SK-N-SH (cell line): ENCODE data around the gene MGAT4A. TPM values are rescaled to one million over a fixed set of nuclear protein-coding genes. Genes with fewer than 3 reads are reported as not detected.
A peak's percentile ranks its signal among the peaks of the same experiment; 100 is the strongest.

Experiments used
- CTCF ChIA-PET: fragments of 300-600, 350-600 bp; formaldehyde crosslinking; extraction: SDS; loops from one replicate; lab custom pipeline; 2021; lab: Yijun Ruan, JAX
- POLR2A ChIA-PET: fragments of 350-600 bp; sonication (Branson Sonifier 250); formaldehyde crosslinking; extraction: SDS; loops from one replicate; lab custom pipeline; 2020; ENCODE audit warnings: antibody characterized with exemption, inconsistent platforms; lab: Yijun Ruan, JAX
- DNase-seq: peaks from one replicate; pipeline ENCODE4 v3.0.0; 2012
- H2AFZ ChIP-seq: fragments of 200-600 bp; sonication (generic); 2 replicates; pipeline ENCODE4 v1.8.1; 2016; ENCODE audit warnings: antibody characterized with exemption, mild to moderate bottlenecking, low read depth
- H3F3A ChIP-seq: fragments of 200-600 bp; sonication (generic); replicated peaks from 2 replicates; pipeline ENCODE3; 2016; ENCODE audit warnings: antibody characterized with exemption, mild to moderate bottlenecking; ENCODE audit not compliant: insufficient read depth
- H3K27ac ChIP-seq, 2 experiments: fragments of 200-500 bp in 1 of 2; fragments of 200-600 bp in 1 of 2; sonication (Bioruptor generic) in 1 of 2; sonication (generic), shearing (Covaris generic) in 1 of 2; 2 replicates each; pipeline versions ENCODE4 v1.5.1 to v1.6.1; 2014 to 2016; ENCODE audit warnings: low read depth in 2 of 2, inconsistent platforms in 1 of 2, low read length in 1 of 2, mild to moderate bottlenecking in 1 of 2, mixed read lengths in 1 of 2
- H3K27me3 ChIP-seq: fragments of 200-600 bp; sonication (generic), shearing (Covaris generic); 2 replicates; pipeline ENCODE4 v1.6.1; 2016; ENCODE audit warnings: mixed run types; ENCODE audit not compliant: insufficient read depth
- H3K36me3 ChIP-seq, 2 experiments: fragments of 200-500 bp in 1 of 2; fragments of 200-600 bp in 1 of 2; sonication (Bioruptor generic) in 1 of 2; sonication (generic) in 1 of 2; replicated peaks in 1 of 2; 2 replicates each; pipeline versions ENCODE3 to v1.5.1; 2014 to 2016; ENCODE audit warnings: low read length in 1 of 2, mild to moderate bottlenecking in 1 of 2; ENCODE audit not compliant: insufficient read depth in 2 of 2, control insufficient read depth in 1 of 2
- H3K4me1 ChIP-seq, 2 experiments: fragments of 200-500 bp in 1 of 2; fragments of 200-600 bp in 1 of 2; sonication (Bioruptor generic) in 1 of 2; sonication (generic), shearing (Covaris generic) in 1 of 2; 2 replicates each; pipeline versions ENCODE4 v1.5.1 to v1.6.1; 2014 to 2016; ENCODE audit warnings: low read depth in 1 of 2, low read length in 1 of 2, mixed run types in 1 of 2; ENCODE audit not compliant: insufficient read depth in 2 of 2, control insufficient read depth in 1 of 2
- H3K4me2 ChIP-seq: fragments of 200-600 bp; sonication (generic), shearing (Covaris generic); 2 replicates; pipeline ENCODE4 v1.6.1; 2017; ENCODE audit warnings: mixed run types
- H3K4me3 ChIP-seq, 2 experiments: fragments of 200-500 bp in 1 of 2; fragments of 200-600 bp in 1 of 2; sonication (Bioruptor generic) in 1 of 2; sonication (generic), shearing (Covaris generic) in 1 of 2; 2 replicates each; pipeline versions ENCODE4 v1.5.1 to v1.8.1; 2014 to 2016; ENCODE audit warnings: low read depth in 2 of 2, inconsistent platforms in 1 of 2, low read length in 1 of 2, mild to moderate bottlenecking in 1 of 2, mixed read lengths in 1 of 2, moderate library complexity in 1 of 2
- H3K79me2 ChIP-seq: fragments of 200-600 bp; sonication (generic); 2 replicates; pipeline ENCODE4 v1.8.1; 2017; ENCODE audit warnings: mild to moderate bottlenecking; ENCODE audit not compliant: insufficient read depth
- H3K9ac ChIP-seq: fragments of 200-600 bp; sonication (generic); 2 replicates; pipeline ENCODE4 v1.6.1; 2017; ENCODE audit warnings: mixed run types
- H3K9me2 ChIP-seq: fragments of 200-600 bp; sonication (generic); 2 replicates; pipeline ENCODE4 v1.6.1; 2017; ENCODE audit warnings: mixed run types
- H3K9me3 ChIP-seq: fragments of 200-600 bp; sonication (generic); 2 replicates; pipeline ENCODE4 v1.6.1; 2017; ENCODE audit warnings: mixed run types, mild to moderate bottlenecking, moderate library complexity
- H4K20me1 ChIP-seq: fragments of 200-600 bp; sonication (generic); 2 replicates; pipeline ENCODE4 v1.6.1; 2017; ENCODE audit warnings: mild to moderate bottlenecking, mixed run types; ENCODE audit not compliant: insufficient read depth
- CHD2 ChIP-seq: fragments of 150-350 bp; IDR thresholded peaks from 2 replicates; pipeline ENCODE4 v1.6.1; 2018; ENCODE audit warnings: low read length; ENCODE audit not compliant: partially characterized antibody
- ELF1 ChIP-seq: IDR thresholded peaks from 2 replicates; pipeline ENCODE4 v1.4.0; 2012
- EP300 ChIP-seq, 2 experiments: IDR thresholded peaks; 2 replicates each; pipeline versions ENCODE4 v1.4.0 to v1.6.1; 2012; ENCODE audit warnings: borderline replicate concordance in 1 of 2, low read depth in 1 of 2, low read length in 1 of 2
- EZH2phosphoT487 ChIP-seq: fragments of 200-600 bp; sonication (generic); IDR thresholded peaks from 2 replicates; pipeline ENCODE4 v1.6.1; 2017; ENCODE audit warnings: low read depth, mixed run types, mild to moderate bottlenecking, antibody characterized with exemption, moderate library complexity, borderline replicate concordance
- FOSL2 ChIP-seq: IDR thresholded peaks from 2 replicates; pipeline ENCODE4 v1.4.0; 2012; ENCODE audit warnings: low read depth, mild to moderate bottlenecking, moderate library complexity, borderline replicate concordance
- FOXJ3 ChIP-seq: sonication (generic); formaldehyde crosslinking; IDR thresholded peaks from 2 replicates; pipeline ENCODE4 v1.5.1; 2020; ENCODE audit warnings: mild to moderate bottlenecking, missing genetic modification reagents
- FOXM1 ChIP-seq: IDR thresholded peaks from 2 replicates; pipeline ENCODE4 v1.4.0; 2012; ENCODE audit warnings: low read depth, mild to moderate bottlenecking
- GATA2 ChIP-seq: sonication (generic); formaldehyde crosslinking; IDR thresholded peaks from 2 replicates; pipeline ENCODE4 v1.5.0; 2020; ENCODE audit warnings: mild to moderate bottlenecking, missing genetic modification reagents
- MEF2A ChIP-seq: IDR thresholded peaks from 2 replicates; pipeline ENCODE4 v1.4.0; 2012; ENCODE audit warnings: low read depth, borderline replicate concordance
- MXI1 ChIP-seq: IDR thresholded peaks from 2 replicates; pipeline ENCODE4 v1.6.1; 2012; ENCODE audit warnings: mild to moderate bottlenecking, low read depth, low read length, improper control_type of control experiment
- NRF1 ChIP-seq: IDR thresholded peaks from 2 replicates; pipeline ENCODE4 v1.6.1; 2012; ENCODE audit warnings: low read depth, mild to moderate bottlenecking, low read length
- PBX3 ChIP-seq: IDR thresholded peaks from 2 replicates; pipeline ENCODE4; 2012
- POLR2AphosphoS5 ChIP-seq: IDR thresholded peaks from 2 replicates; pipeline ENCODE4 v1.6.1; 2012; ENCODE audit warnings: low read depth, low read length
- RAD21 ChIP-seq: IDR thresholded peaks from 2 replicates; pipeline ENCODE4 v1.6.1; 2012; ENCODE audit warnings: mild to moderate bottlenecking, low read length
- RCOR1 ChIP-seq: fragments of 150-350 bp; IDR thresholded peaks from 2 replicates; pipeline ENCODE4 v1.6.1; 2017; ENCODE audit warnings: antibody characterized with exemption, low read length
- REST ChIP-seq: IDR thresholded peaks from 2 replicates; pipeline ENCODE4 v1.6.1; 2012; ENCODE audit warnings: mild to moderate bottlenecking, low read depth, low read length, moderate library complexity
- RFX5 ChIP-seq: IDR thresholded peaks from 2 replicates; pipeline ENCODE4 v1.6.1; 2012; ENCODE audit warnings: mild to moderate bottlenecking, improper control_type of control experiment, low read length
- RXRA ChIP-seq: IDR thresholded peaks from 2 replicates; pipeline ENCODE4 v1.4.0; 2012; ENCODE audit warnings: low read depth, mild to moderate bottlenecking, borderline replicate concordance
- SIN3A ChIP-seq: IDR thresholded peaks from 2 replicates; pipeline ENCODE4 v1.6.1; 2012; ENCODE audit warnings: low read depth, mild to moderate bottlenecking, low read length, moderate library complexity, borderline replicate concordance
- TCF12 ChIP-seq: IDR thresholded peaks from 2 replicates; pipeline ENCODE4 v1.4.0; 2012
- TEAD4 ChIP-seq: IDR thresholded peaks from 2 replicates; pipeline ENCODE4 v1.4.0; 2012; ENCODE audit warnings: mild to moderate bottlenecking, borderline replicate concordance; ENCODE audit not compliant: insufficient read depth
- USF2 ChIP-seq: fragments of 150-350 bp; IDR thresholded peaks from 2 replicates; pipeline ENCODE4 v1.6.1; 2017; ENCODE audit warnings: antibody characterized with exemption, low read length, low read depth, borderline replicate concordance
- WGBS: methylation state at CpG from one replicate; pipeline ENCODE4 v1.1.6; 2017; ENCODE audit warnings: low lambda C conversion rate; 5-methylcytosine and 5-hydroxymethylcytosine counted together
- polyA plus RNA-seq, 3 experiments: library from polyadenylated mRNA; depleted of rRNA; stranded (reverse); fragments of >200 nt; gene quantifications; 2 replicates each; pipeline ENCODE4 v1.2.3, GENCODE V29; 2012
- TF ChIP-seq, protein P1 (sequence below): fragments of 200-600 bp; sonication (generic); IDR thresholded peaks from 2 replicates; pipeline ENCODE4 v1.6.1; 2017; ENCODE audit warnings: antibody characterized with exemption, mild to moderate bottlenecking, moderate library complexity
- TF ChIP-seq, protein P2 (sequence below): IDR thresholded peaks from 2 replicates; pipeline ENCODE4 v1.4.0; 2012; ENCODE audit warnings: low read depth, borderline replicate concordance

The MGAT4A gene
- polyA plus RNA-seq, 1 of the 3 experiments (the other 2 are of a cell fraction) = 0.07 TPM

DNA sequence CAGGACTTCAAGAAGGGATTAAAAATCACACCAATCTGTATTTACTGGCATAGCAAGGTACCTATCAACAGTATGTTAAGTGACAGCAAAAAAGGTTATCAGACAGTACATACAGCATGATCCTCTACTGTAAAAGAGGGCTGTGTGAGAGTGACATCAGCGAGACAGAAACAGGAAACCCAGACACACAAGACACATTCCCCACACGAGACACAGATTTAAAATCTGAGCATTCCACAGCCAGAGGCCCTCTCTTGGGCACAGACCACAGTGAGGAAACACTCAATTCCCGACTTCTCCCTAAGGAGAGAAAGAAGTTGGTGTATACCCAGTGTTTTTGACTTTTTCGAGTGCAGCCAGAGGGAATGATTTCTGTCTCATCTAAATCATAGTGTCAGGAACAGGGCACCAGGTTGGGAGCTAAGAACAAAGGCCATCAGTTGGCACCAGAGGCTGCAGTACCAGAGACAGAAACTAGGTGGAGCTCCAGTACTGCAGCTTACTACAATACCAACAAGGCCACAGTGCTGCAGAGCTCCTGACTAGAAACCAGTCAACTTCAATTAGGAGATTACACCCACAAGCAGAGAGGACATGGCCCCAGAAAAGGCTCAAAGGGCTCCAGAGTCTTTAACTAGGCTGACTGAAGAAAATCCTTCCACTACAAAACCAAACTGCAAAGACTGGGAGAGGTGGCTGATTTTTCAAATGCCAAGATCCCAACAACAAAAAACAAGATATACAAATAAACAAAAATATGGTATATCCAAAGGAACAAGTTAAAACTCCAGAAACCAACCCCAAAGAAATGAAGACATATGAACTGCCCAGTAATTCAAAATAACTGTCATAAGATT lies 81.6 kb downstream of the MGAT4A start:
- H2AFZ ChIP-seq = no peak overlapping the region
- H4K20me1 ChIP-seq = no peaks in the 10 kb centered on the region
- peak overlapping the region in 1 of 2 experiments; percentile 11; a peak in 1 of 4 replicates for H3K27ac ChIP-seq
- CTCF ChIA-PET = interaction anchor here (0.5 to 2.2 kb wide), 71 partner anchors 8 to 1610 kb away, joined by 3 to 64 read pairs (median 4); partner anchors contain the start of genes CRACDL, EIF5B and MGAT4A
- no peaks in the 10 kb centered on the region for H3K27me3 ChIP-seq
- DNase-seq = peak; percentile 70
- H3K9me3 ChIP-seq = no peaks in the 10 kb centered on the region
- H3K4me1 ChIP-seq = no peaks in the 10 kb centered on the region
- H3K9me2 ChIP-seq = no peaks in the 10 kb centered on the region
- 20% methylated on average over 4 of the region's 4 CpGs for WGBS
- H3K4me3 ChIP-seq = no peak overlapping the region; a peak in 1 of 4 replicates
- H3K36me3 ChIP-seq = no peaks in the 10 kb centered on the region
- H3F3A ChIP-seq = no peaks in the 10 kb centered on the region
- no peak overlapping the region for H3K4me2 ChIP-seq
- no peak overlapping the region for H3K9ac ChIP-seq
- H3K79me2 ChIP-seq = no peaks in the 10 kb centered on the region
- POLR2A ChIA-PET = no interaction called here
- TF ChIP-seq USF2 = no peak
- no peak for TF ChIP-seq ELF1
- TF ChIP-seq FOXJ3 (CRISPR knock-in tag) = no peak
- no peak for TF ChIP-seq REST
- no peak for TF ChIP-seq TEAD4
- TF ChIP-seq, protein P1, sequence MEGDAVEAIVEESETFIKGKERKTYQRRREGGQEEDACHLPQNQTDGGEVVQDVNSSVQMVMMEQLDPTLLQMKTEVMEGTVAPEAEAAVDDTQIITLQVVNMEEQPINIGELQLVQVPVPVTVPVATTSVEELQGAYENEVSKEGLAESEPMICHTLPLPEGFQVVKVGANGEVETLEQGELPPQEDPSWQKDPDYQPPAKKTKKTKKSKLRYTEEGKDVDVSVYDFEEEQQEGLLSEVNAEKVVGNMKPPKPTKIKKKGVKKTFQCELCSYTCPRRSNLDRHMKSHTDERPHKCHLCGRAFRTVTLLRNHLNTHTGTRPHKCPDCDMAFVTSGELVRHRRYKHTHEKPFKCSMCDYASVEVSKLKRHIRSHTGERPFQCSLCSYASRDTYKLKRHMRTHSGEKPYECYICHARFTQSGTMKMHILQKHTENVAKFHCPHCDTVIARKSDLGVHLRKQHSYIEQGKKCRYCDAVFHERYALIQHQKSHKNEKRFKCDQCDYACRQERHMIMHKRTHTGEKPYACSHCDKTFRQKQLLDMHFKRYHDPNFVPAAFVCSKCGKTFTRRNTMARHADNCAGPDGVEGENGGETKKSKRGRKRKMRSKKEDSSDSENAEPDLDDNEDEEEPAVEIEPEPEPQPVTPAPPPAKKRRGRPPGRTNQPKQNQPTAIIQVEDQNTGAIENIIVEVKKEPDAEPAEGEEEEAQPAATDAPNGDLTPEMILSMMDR = peak; percentile 98
- TF ChIP-seq RXRA = no peak
- TF ChIP-seq CHD2 = no peak
- TF ChIP-seq RAD21 = peak; percentile 99
- 0 out of 2 replicates have a peak, but pooled peaks have one; percentile 20 for TF ChIP-seq PBX3
- TF ChIP-seq SIN3A = no peak
- no peak for TF ChIP-seq FOXM1
- TF ChIP-seq GATA2 (CRISPR knock-in tag) = no peak
- TF ChIP-seq EP300 (IDR thresholded peaks at IDR 0.05; ENCODE audit: borderline replicate concordance in 1 of 2, low read depth in 1 of 2, low read length in 1 of 2) = no peak
- TF ChIP-seq, protein P2, sequence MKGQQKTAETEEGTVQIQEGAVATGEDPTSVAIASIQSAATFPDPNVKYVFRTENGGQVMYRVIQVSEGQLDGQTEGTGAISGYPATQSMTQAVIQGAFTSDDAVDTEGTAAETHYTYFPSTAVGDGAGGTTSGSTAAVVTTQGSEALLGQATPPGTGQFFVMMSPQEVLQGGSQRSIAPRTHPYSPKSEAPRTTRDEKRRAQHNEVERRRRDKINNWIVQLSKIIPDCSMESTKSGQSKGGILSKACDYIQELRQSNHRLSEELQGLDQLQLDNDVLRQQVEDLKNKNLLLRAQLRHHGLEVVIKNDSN = no peak
- no peak for TF ChIP-seq TCF12
- TF ChIP-seq FOSL2 = no peak
- no peak for TF ChIP-seq NRF1
- no peak for TF ChIP-seq POLR2AphosphoS5
- no peak for TF ChIP-seq EZH2phosphoT487
- TF ChIP-seq RFX5 = no peak
- no peak for TF ChIP-seq MXI1
- no peak for TF ChIP-seq MEF2A
- TF ChIP-seq RCOR1 = no peak
